Naive B cell (primary cell): ENCODE results near the gene GPR148. TPM values are rescaled to one million over a fixed set of nuclear protein-coding genes. Genes with fewer than 3 reads are reported as not detected.
"Not testable (repeated sequence)": the region's sequence is repeated elsewhere in the genome, so short reads cannot be mapped to it uniquely, and the experiment has no call there.

ENCODE experiments used
- ATAC-seq, 2 donors: fragments of 150-1000 bp; cut with Tn5 transposase; 2 replicates each; pipeline ENCODE4 v1.10.0; 2021; ENCODE audit warnings: low read depth in 2 of 2, mild to moderate bottlenecking in 2 of 2, moderate library complexity in 2 of 2
- DNase-seq: peaks from one replicate; pipeline ENCODE4 v3.0.0; 2022
- H3K27ac Mint-ChIP-seq, 6 donors: one replicate each; pipeline ENCODE4 v1.8.0; 2020 to 2022; ENCODE audit warnings: mild to moderate bottlenecking in 6 of 6, mixed read lengths in 6 of 6, moderate library complexity in 5 of 6, inconsistent platforms in 2 of 6
- H3K27me3 Mint-ChIP-seq, 3 donors: one replicate each; pipeline ENCODE4 v1.8.0; 2021 to 2022; ENCODE audit warnings: mixed read lengths in 3 of 3, mild to moderate bottlenecking in 1 of 3
- H3K36me3 Mint-ChIP-seq, 2 donors: one replicate each; pipeline ENCODE4 v1.8.0; 2020 to 2022; ENCODE audit warnings: mixed read lengths in 2 of 2, inconsistent platforms in 1 of 2, mild to moderate bottlenecking in 1 of 2
- H3K4me1 Mint-ChIP-seq, 3 donors: one replicate each; pipeline ENCODE4 v1.8.0; 2020 to 2022; ENCODE audit warnings: mixed read lengths in 3 of 3, inconsistent platforms in 1 of 3, mild to moderate bottlenecking in 1 of 3, moderate library complexity in 1 of 3
- H3K4me3 Mint-ChIP-seq, 8 donors: one replicate each; pipeline ENCODE4 v1.8.0; 2020 to 2022; ENCODE audit warnings: mild to moderate bottlenecking in 8 of 8, mixed read lengths in 8 of 8, moderate library complexity in 8 of 8, inconsistent platforms in 2 of 8
- H3K9me3 Mint-ChIP-seq, 7 donors: one replicate each; pipeline ENCODE4 v1.8.0; 2020 to 2022; ENCODE audit warnings: mixed read lengths in 7 of 7, mild to moderate bottlenecking in 5 of 7, inconsistent platforms in 2 of 7, moderate library complexity in 1 of 7
- polyA plus RNA-seq, 6 donors: library from polyadenylated mRNA; unstranded; fragments of 300-500 nt; fragmentation: Illumina TruSeq; gene quantifications; one replicate each; pipeline ENCODE4 v1.2.3, GENCODE V29; 2021; ENCODE audit warnings: low read depth in 6 of 6

Gene GPR148
- polyA plus RNA-seq: not detected

- no peak for DNase-seq
- ATAC-seq: no peak
- Mint-ChIP-seq H3K27ac (peak within 1 kb of the TSS in 1 of 6 donors; percentile 59), H3K27me3 (peaks cover 10 to 24% (median 12%) of the 10 kb centered on the region in 3 donors), H3K9me3 (peaks cover 0 to 5% (median 3%) of the 10 kb centered on the region in 7 donors), H3K4me1 (peaks cover 3 to 15% (median 5%) of the 10 kb centered on the region in 3 donors), H3K4me3 (peak within 1 kb of the TSS in 7 of 8 donors; percentile 21 to 80 (median 66)), H3K36me3 (peaks cover 0 to 6% of the 10 kb centered on the region in 2 donors)
These were observed at the start of gene GPR148 for GRCh38 chr2:130728549-130729316. Gene GPR148 (plus strand): TSS chr2:130729070. CDS start chr2:130729152, 82 bp downstream.

- DNase-seq, H3K4me1 Mint-ChIP-seq, H3K4me3 Mint-ChIP-seq, H3K27ac Mint-ChIP-seq, ATAC-seq, H3K36me3 Mint-ChIP-seq, H3K9me3 Mint-ChIP-seq, H3K27me3 Mint-ChIP-seq: not testable (repeated sequence)
These were observed 36.7 kb upstream of the GPR148 start for GRCh38 chr2:130692041-130692770.

- not testable (repeated sequence) for DNase-seq, H3K4me1 Mint-ChIP-seq, H3K27ac Mint-ChIP-seq, H3K27me3 Mint-ChIP-seq, H3K36me3 Mint-ChIP-seq, H3K9me3 Mint-ChIP-seq, ATAC-seq
- peak overlapping the region in 1 of 8 donors; percentile 15 for H3K4me3 Mint-ChIP-seq
These were observed 35.4 kb upstream of the GPR148 start for GRCh38 chr2:130693474-130693873.

- not testable (repeated sequence) for H3K27me3 Mint-ChIP-seq, H3K4me3 Mint-ChIP-seq, DNase-seq, H3K9me3 Mint-ChIP-seq, H3K36me3 Mint-ChIP-seq, H3K27ac Mint-ChIP-seq, H3K4me1 Mint-ChIP-seq, ATAC-seq
These were observed 25.6 kb upstream of the GPR148 start for GRCh38 chr2:130703250-130703649.

- not testable (repeated sequence) for H3K9me3 Mint-ChIP-seq, H3K4me1 Mint-ChIP-seq, ATAC-seq
These were observed 14.1 kb upstream of the GPR148 start for GRCh38 chr2:130714795-130715194.

GRCh38 chr2:130720036-130720435 lies 8.8 kb upstream of the GPR148 start:
- Mint-ChIP-seq H3K27me3 (peaks cover 7 to 12% (median 11%) of the 10 kb centered on the region in 3 donors), H3K9me3 (peaks cover 0 to 14% (median 3%) of the 10 kb centered on the region in 7 donors), H3K27ac (no peak overlapping the region), H3K4me1 (no peaks in the 10 kb centered on the region), H3K36me3 (no peaks in the 10 kb centered on the region), H3K4me3 (no peak overlapping the region)
- no peak for ATAC-seq
- DNase-seq: no peak

More at GRCh38 chr2:130714795-130715194, 14.1 kb upstream of the GPR148 start:
- H3K4me3 Mint-ChIP-seq, H3K27me3 Mint-ChIP-seq, H3K36me3 Mint-ChIP-seq, DNase-seq, H3K27ac Mint-ChIP-seq: not testable (repeated sequence)

- Mint-ChIP-seq H3K36me3 (no peaks in the 10 kb centered on the region), H3K9me3 (peaks cover 0 to 14% (median 3%) of the 10 kb centered on the region in 7 donors), H3K27ac (no peak overlapping the region), H3K4me1 (no peaks in the 10 kb centered on the region), H3K4me3 (no peak overlapping the region), H3K27me3 (peaks cover 7 to 12% (median 11%) of the 10 kb centered on the region in 3 donors)
- ATAC-seq (no peak), DNase-seq (no peak)
These were observed 8.3 kb upstream of the GPR148 start for GRCh38 chr2:130720528-130720927.

- Mint-ChIP-seq H3K4me1 (peaks cover 1 to 12% (median 5%) of the 10 kb centered on the region in 3 donors), H3K27me3 (peaks cover 9 to 27% (median 16%) of the 10 kb centered on the region in 3 donors), H3K4me3 (no peak overlapping the region), H3K36me3 (peaks cover 0 to 2% of the 10 kb centered on the region in 2 donors), H3K9me3 (peaks cover 0 to 14% (median 5%) of the 10 kb centered on the region in 7 donors), H3K27ac (no peak overlapping the region)
- DNase-seq (no peak), ATAC-seq (no peak)
These were observed 4.4 kb upstream of the GPR148 start for GRCh38 chr2:130724455-130724854.

GRCh38 chr2:130726614-130727180 lies 2.2 kb upstream of the GPR148 start:
- peak overlapping the region in 1 of 6 donors; percentile 53 for H3K27ac Mint-ChIP-seq
- ATAC-seq (no peak), DNase-seq (no peak)
- H3K4me3 Mint-ChIP-seq: peak overlapping the region; percentile 66 to 91 (median 76)
- peaks cover 0 to 6% of the 10 kb centered on the region in 2 donors for H3K36me3 Mint-ChIP-seq
- peaks cover 0 to 9% (median 5%) of the 10 kb centered on the region in 7 donors for H3K9me3 Mint-ChIP-seq
- H3K27me3 Mint-ChIP-seq: peaks cover 10 to 29% (median 19%) of the 10 kb centered on the region in 3 donors
- H3K4me1 Mint-ChIP-seq: peaks cover 3 to 15% (median 5%) of the 10 kb centered on the region in 3 donors

- DNase-seq (peak; percentile 51), ATAC-seq (peak; percentile 86 to 88)
- Mint-ChIP-seq H3K4me1 (peaks cover 3 to 15% (median 5%) of the 10 kb centered on the region in 3 donors), H3K4me3 (peak overlapping the region; percentile 66 to 91 (median 76)), H3K27ac (peak overlapping the region in 1 of 6 donors; percentile 53), H3K27me3 (peaks cover 10 to 26% (median 17%) of the 10 kb centered on the region in 3 donors), H3K9me3 (peaks cover 0 to 5% (median 4%) of the 10 kb centered on the region in 7 donors), H3K36me3 (peaks cover 0 to 6% of the 10 kb centered on the region in 2 donors)
These were observed 1.5 kb upstream of the GPR148 start for GRCh38 chr2:130727286-130727924.

- peak overlapping the region in 6 of 8 donors; percentile 30 to 80 (median 68) for H3K4me3 Mint-ChIP-seq
- no peak for DNase-seq
- H3K4me1 Mint-ChIP-seq: peaks cover 3 to 15% (median 5%) of the 10 kb centered on the region in 3 donors
- H3K36me3 Mint-ChIP-seq: peaks cover 0 to 6% of the 10 kb centered on the region in 2 donors
- H3K27ac Mint-ChIP-seq: no peak overlapping the region
- peak in 1 of 2 donors; percentile 22 for ATAC-seq
- peaks cover 0 to 5% (median 3%) of the 10 kb centered on the region in 7 donors for H3K9me3 Mint-ChIP-seq
- H3K27me3 Mint-ChIP-seq: peaks cover 10 to 24% (median 12%) of the 10 kb centered on the region in 3 donors
These were observed 839 bp upstream of the GPR148 start for GRCh38 chr2:130728007-130728454.

GRCh38 chr2:130729322-130730299 lies 741 bp downstream of the GPR148 start:
- Mint-ChIP-seq H3K27ac (no peak overlapping the region), H3K9me3 (peaks cover 4 to 7% (median 5%) of the 10 kb centered on the region in 7 donors), H3K4me1 (peaks cover 3 to 15% (median 5%) of the 10 kb centered on the region in 3 donors), H3K4me3 (peak overlapping the region in 7 of 8 donors; percentile 4 to 79 (median 40)), H3K27me3 (peaks cover 10 to 24% (median 15%) of the 10 kb centered on the region in 3 donors), H3K36me3 (peaks cover 0 to 6% of the 10 kb centered on the region in 2 donors)
- ATAC-seq (no peak), DNase-seq (no peak)
